HEK293 (cell line): Measurements from ENCODE around the gene PSG1.

Experiments
- CTCF ChIA-PET: fragments of 350-600 bp; formaldehyde crosslinking; extraction: SDS; loops from one replicate; lab custom pipeline; 2021; ENCODE audit warnings: antibody characterized with exemption; lab: Yijun Ruan, JAX
- POLR2A ChIA-PET: fragments of 300-600 bp; formaldehyde crosslinking; extraction: SDS; loops from one replicate; lab custom pipeline; 2020; ENCODE audit warnings: antibody characterized with exemption, inconsistent platforms; lab: Yijun Ruan, JAX
- H3K27ac ChIP-seq: fragments of 200-500 bp; sonication (Bioruptor generic); 2 replicates; pipeline ENCODE4 v1.5.1; 2014; ENCODE audit warnings: low read depth, low read length, control low read depth, inconsistent platforms; ENCODE audit errors: extremely low read depth
- H3K36me3 ChIP-seq, 2 experiments: fragments of 200-500 bp in 1 of 2; sonication (Bioruptor generic) in 1 of 2; 1 replicate in 1 of 2; 2 replicates in 1 of 2; pipeline ENCODE4 v1.5.1; 2014 to 2017; ENCODE audit warnings: inconsistent platforms in 2 of 2, low read length in 2 of 2; ENCODE audit not compliant: control insufficient read depth in 2 of 2, insufficient read depth in 1 of 2
- H3K4me1 ChIP-seq: fragments of 200-500 bp; sonication (Bioruptor generic); 2 replicates; pipeline ENCODE4 v1.5.1; 2014; ENCODE audit warnings: mild to moderate bottlenecking, low read length, inconsistent platforms; ENCODE audit not compliant: control insufficient read depth, insufficient read depth
- H3K4me3 ChIP-seq: 2 replicates; pipeline ENCODE4 v1.5.1; 2011; ENCODE audit warnings: low read depth, mild to moderate bottlenecking, control low read depth, low read length, moderate library complexity
- H3K9me3 ChIP-seq: fragments of 200-500 bp; sonication (Bioruptor generic); 2 replicates; pipeline ENCODE4 v1.5.1; 2014; ENCODE audit warnings: low read depth, low read length, inconsistent platforms; ENCODE audit not compliant: control insufficient read depth, insufficient read depth
- CTCF ChIP-seq: fragments of 450-650 bp; formaldehyde crosslinking; IDR thresholded peaks from 2 replicates; pipeline ENCODE4 v1.5.1; 2016; ENCODE audit warnings: missing biosample characterization, missing genetic modification characterization
- GLIS1 ChIP-seq: fragments of 450-650 bp; formaldehyde crosslinking; IDR thresholded peaks from 2 replicates; pipeline ENCODE4 v1.5.1; 2016; ENCODE audit warnings: missing biosample characterization, missing genetic modification characterization
- HIC1 ChIP-seq: fragments of 450-650 bp; formaldehyde crosslinking; IDR thresholded peaks from 2 replicates; pipeline ENCODE4 v1.5.1; 2016; ENCODE audit warnings: missing biosample characterization, missing genetic modification characterization
- IKZF3 ChIP-seq: fragments of 450-650 bp; IDR thresholded peaks from 2 replicates; pipeline ENCODE4 v1.5.0; 2018; ENCODE audit warnings: missing biosample characterization, mild to moderate bottlenecking, missing genetic modification characterization, moderate library complexity
- MYNN ChIP-seq: fragments of 450-650 bp; formaldehyde crosslinking; IDR thresholded peaks from 2 replicates; pipeline ENCODE4 v1.5.1; 2016; ENCODE audit warnings: missing biosample characterization, missing genetic modification characterization, borderline replicate concordance
- ZBTB20 ChIP-seq: fragments of 450-650 bp; formaldehyde crosslinking; IDR thresholded peaks from 2 replicates; pipeline ENCODE4 v1.5.1; 2016; ENCODE audit warnings: missing biosample characterization, missing genetic modification characterization
- ZBTB7A ChIP-seq: fragments of 450-650 bp; formaldehyde crosslinking; IDR thresholded peaks from 2 replicates; pipeline ENCODE4 v1.5.1; 2016; ENCODE audit warnings: low read depth, missing biosample characterization, missing genetic modification characterization
- ZNF2 ChIP-seq: fragments of 450-650 bp; formaldehyde crosslinking; IDR thresholded peaks from 2 replicates; pipeline ENCODE4 v1.5.1; 2016; ENCODE audit warnings: missing biosample characterization, missing genetic modification characterization
- ZNF266 ChIP-seq: fragments of 450-650 bp; formaldehyde crosslinking; IDR thresholded peaks from 2 replicates; pipeline ENCODE4 v1.5.1; 2016; ENCODE audit warnings: missing biosample characterization, missing genetic modification characterization, low read depth
- ZNF280D ChIP-seq: fragments of 450-650 bp; formaldehyde crosslinking; IDR thresholded peaks from 2 replicates; pipeline ENCODE4 v1.5.1; 2016; ENCODE audit warnings: missing biosample characterization, missing genetic modification characterization
- ZNF48 ChIP-seq: fragments of 450-650 bp; formaldehyde crosslinking; IDR thresholded peaks from 2 replicates; pipeline ENCODE4 v1.5.1; 2016; ENCODE audit warnings: missing biosample characterization, missing genetic modification characterization
- ZNF521 ChIP-seq: fragments of 450-650 bp; formaldehyde crosslinking; IDR thresholded peaks from 2 replicates; pipeline ENCODE4 v1.5.1; 2017; ENCODE audit warnings: missing biosample characterization, mild to moderate bottlenecking, missing genetic modification characterization
- ZNF530 ChIP-seq: fragments of 450-650 bp; formaldehyde crosslinking; IDR thresholded peaks from 2 replicates; pipeline ENCODE4 v1.5.1; 2016; ENCODE audit warnings: low read depth, missing biosample characterization, missing genetic modification characterization
- ZNF549 ChIP-seq: fragments of 450-650 bp; IDR thresholded peaks from 2 replicates; pipeline ENCODE4 v1.5.1; 2018; ENCODE audit warnings: missing biosample characterization, missing genetic modification characterization, mild to moderate bottlenecking, inconsistent platforms, moderate library complexity
- ZNF560 ChIP-seq: fragments of 450-650 bp; formaldehyde crosslinking; IDR thresholded peaks from 2 replicates; pipeline ENCODE4 v1.5.1; 2017; ENCODE audit warnings: missing biosample characterization, missing genetic modification characterization, borderline replicate concordance
- ZNF621 ChIP-seq: fragments of 450-650 bp; formaldehyde crosslinking; IDR thresholded peaks from 2 replicates; pipeline ENCODE4 v1.5.1; 2017; ENCODE audit warnings: missing biosample characterization, missing genetic modification characterization
- ZNF792 ChIP-seq: fragments of 450-650 bp; formaldehyde crosslinking; IDR thresholded peaks from 2 replicates; pipeline ENCODE4 v1.5.1; 2016; ENCODE audit warnings: missing biosample characterization, missing genetic modification characterization
- TF ChIP-seq, protein P1 (sequence below): fragments of 450-650 bp; formaldehyde crosslinking; IDR thresholded peaks from 2 replicates; pipeline ENCODE4 v1.5.1; 2016; ENCODE audit warnings: missing biosample characterization, missing genetic modification characterization

PSG1 gene

DNA sequence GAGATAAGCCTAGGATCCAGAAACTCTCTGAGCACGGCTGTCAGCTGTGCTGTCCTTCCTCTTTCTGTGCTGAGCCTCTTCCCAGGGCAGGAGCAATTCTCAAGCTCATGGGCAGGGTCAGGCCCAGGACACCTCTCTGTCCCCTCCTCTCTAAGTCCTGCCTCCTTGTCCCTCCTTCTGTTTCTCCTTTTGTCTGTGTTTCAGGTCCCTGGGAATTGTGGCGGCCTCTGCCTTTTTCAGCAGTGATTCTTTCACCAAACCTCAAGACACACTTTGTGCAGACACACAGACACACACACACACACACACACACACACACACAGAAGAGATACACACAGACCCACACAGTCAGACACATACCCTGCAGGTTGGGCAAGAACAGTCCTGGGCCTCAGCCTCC, at the start of gene PSG1:
Gene PSG1, minus strand, starts transcription at position 101 of the 400 bp plus-strand sequence. CDS start 132 bp downstream, outside the sequence.
- no peaks in the 10 kb centered on the region for H3K4me1 ChIP-seq
- CTCF ChIA-PET: interaction anchor here (0.8 to 1.2 kb wide), 2 partner anchors 22 to 106 kb away, joined by 3 to 5 read pairs; no protein-coding TSS in a partner anchor
- no peak within 1 kb of the TSS for H3K27ac ChIP-seq
- H3K9me3 ChIP-seq: no peaks in the 10 kb centered on the region
- TF ChIP-seq ZNF792 (tag by site-specific recombination) (no peak), ZNF48 (no peak), ZNF621 (tag by site-specific recombination) (no peak), MYNN (tag by site-specific recombination) (no peak), HIC1 (tag by site-specific recombination) (no peak), ZNF560 (tag by site-specific recombination) (no peak)
- POLR2A ChIA-PET: no interaction called here
- no peaks in the 10 kb centered on the region for H3K36me3 ChIP-seq
- no peak within 1 kb of the TSS for H3K4me3 ChIP-seq

- H3K4me3 ChIP-seq: no peak overlapping the region
- TF ChIP-seq, protein P1, sequence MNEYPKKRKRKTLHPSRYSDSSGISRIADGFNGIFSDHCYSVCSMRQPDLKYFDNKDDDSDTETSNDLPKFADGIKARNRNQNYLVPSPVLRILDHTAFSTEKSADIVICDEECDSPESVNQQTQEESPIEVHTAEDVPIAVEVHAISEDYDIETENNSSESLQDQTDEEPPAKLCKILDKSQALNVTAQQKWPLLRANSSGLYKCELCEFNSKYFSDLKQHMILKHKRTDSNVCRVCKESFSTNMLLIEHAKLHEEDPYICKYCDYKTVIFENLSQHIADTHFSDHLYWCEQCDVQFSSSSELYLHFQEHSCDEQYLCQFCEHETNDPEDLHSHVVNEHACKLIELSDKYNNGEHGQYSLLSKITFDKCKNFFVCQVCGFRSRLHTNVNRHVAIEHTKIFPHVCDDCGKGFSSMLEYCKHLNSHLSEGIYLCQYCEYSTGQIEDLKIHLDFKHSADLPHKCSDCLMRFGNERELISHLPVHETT (tag by site-specific recombination): no peak
- TF ChIP-seq ZNF792 (tag by site-specific recombination): no peak
- no peak for TF ChIP-seq ZNF521 (tag by site-specific recombination)
- TF ChIP-seq ZBTB7A: no peak
- TF ChIP-seq ZNF549 (tag by site-specific recombination): no peak
- no peak for TF ChIP-seq ZNF266
- no peak for TF ChIP-seq CTCF (tag by site-specific recombination)
- no peak for TF ChIP-seq ZBTB20 (tag by site-specific recombination)
- TF ChIP-seq ZNF530 (tag by site-specific recombination): no peak
- TF ChIP-seq GLIS1 (tag by site-specific recombination): no peak
- TF ChIP-seq ZNF2: no peak
- no peak for TF ChIP-seq ZNF280D (tag by site-specific recombination)
- no peak for TF ChIP-seq IKZF3
- TF ChIP-seq, all 188 proteins: peak for 0
- ChIA-PET CTCF (interaction anchor here (1.0 to 1.6 kb wide), 5 partner anchors 101 to 235 kb away, joined by 3 to 7 read pairs (median 6); partner anchors contain the start of gene PSG2), POLR2A (no interaction called here)
- Histone ChIP-seq H3K27ac (no peak overlapping the region), H3K9me3 (no peaks in the 10 kb centered on the region), H3K36me3 (no peaks in the 10 kb centered on the region), H3K4me1 (no peaks in the 10 kb centered on the region)
Measured at GRCh38 chr19:42928896-42929295, 49.4 kb upstream of the PSG1 start.
